ENCODE results near the gene DOK7. TPM values are rescaled to one million over a fixed set of nuclear protein-coding genes. Genes with fewer than 3 reads are reported as not detected.

DOK7 gene
- total and polyA plus RNA-seq, 4 donors, result 0.13 to 0.84 (median 0.46) TPM

DNA sequence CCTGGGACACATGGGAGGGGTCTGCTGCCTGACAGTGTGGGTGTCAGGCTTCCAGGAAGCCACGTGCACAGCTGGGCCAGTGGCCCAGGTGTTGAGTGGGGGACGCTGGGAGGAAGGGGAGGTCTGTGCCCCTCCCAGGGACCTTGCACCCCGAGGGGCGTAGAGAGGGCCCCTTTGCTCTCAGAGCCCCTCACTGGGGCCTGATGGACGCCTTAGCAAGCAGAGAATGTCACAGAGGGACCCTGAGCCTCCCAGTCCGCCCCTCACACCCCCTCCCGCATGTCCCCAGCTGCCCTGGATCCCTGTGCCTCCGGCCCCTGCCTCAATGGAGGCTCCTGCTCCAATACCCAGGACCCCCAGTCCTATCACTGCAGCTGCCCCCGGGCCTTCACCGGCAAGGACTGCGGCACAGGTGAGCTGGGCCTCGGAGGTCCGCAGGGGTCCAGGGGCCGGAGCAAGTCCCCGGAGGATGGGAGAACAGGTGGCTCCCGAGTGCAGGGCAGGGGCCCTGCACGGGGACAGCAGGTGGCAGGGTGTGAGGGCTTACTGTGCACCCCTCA lies 19.3 kb upstream of the DOK7 start:
- H3K9ac ChIP-seq (ENCODE audit: low read depth in 1 of 2, low read length in 2 of 2), result peak overlapping the region in 1 of 2 donors; percentile 35
- WGBS, result 70% methylated on average over 17 of the region's 17 CpGs
- TF ChIP-seq FOXA2 (IDR thresholded peaks at IDR 0.05), result no peak
- TF ChIP-seq, protein P1, sequence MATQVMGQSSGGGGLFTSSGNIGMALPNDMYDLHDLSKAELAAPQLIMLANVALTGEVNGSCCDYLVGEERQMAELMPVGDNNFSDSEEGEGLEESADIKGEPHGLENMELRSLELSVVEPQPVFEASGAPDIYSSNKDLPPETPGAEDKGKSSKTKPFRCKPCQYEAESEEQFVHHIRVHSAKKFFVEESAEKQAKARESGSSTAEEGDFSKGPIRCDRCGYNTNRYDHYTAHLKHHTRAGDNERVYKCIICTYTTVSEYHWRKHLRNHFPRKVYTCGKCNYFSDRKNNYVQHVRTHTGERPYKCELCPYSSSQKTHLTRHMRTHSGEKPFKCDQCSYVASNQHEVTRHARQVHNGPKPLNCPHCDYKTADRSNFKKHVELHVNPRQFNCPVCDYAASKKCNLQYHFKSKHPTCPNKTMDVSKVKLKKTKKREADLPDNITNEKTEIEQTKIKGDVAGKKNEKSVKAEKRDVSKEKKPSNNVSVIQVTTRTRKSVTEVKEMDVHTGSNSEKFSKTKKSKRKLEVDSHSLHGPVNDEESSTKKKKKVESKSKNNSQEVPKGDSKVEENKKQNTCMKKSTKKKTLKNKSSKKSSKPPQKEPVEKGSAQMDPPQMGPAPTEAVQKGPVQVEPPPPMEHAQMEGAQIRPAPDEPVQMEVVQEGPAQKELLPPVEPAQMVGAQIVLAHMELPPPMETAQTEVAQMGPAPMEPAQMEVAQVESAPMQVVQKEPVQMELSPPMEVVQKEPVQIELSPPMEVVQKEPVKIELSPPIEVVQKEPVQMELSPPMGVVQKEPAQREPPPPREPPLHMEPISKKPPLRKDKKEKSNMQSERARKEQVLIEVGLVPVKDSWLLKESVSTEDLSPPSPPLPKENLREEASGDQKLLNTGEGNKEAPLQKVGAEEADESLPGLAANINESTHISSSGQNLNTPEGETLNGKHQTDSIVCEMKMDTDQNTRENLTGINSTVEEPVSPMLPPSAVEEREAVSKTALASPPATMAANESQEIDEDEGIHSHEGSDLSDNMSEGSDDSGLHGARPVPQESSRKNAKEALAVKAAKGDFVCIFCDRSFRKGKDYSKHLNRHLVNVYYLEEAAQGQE (IDR thresholded peaks at IDR 0.05), result no peak
- TF ChIP-seq HNF4G (IDR thresholded peaks at IDR 0.05), result no peak
- no peak for TF ChIP-seq RAD21 (IDR thresholded peaks at IDR 0.05)
- TF ChIP-seq, protein P2, sequence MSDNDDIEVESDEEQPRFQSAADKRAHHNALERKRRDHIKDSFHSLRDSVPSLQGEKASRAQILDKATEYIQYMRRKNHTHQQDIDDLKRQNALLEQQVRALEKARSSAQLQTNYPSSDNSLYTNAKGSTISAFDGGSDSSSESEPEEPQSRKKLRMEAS (IDR thresholded peaks at IDR 0.05), result no peak
- TF ChIP-seq EGR1 (IDR thresholded peaks at IDR 0.05; ENCODE audit: low read depth in 2 of 2), result no peak
- TF ChIP-seq, protein P3, sequence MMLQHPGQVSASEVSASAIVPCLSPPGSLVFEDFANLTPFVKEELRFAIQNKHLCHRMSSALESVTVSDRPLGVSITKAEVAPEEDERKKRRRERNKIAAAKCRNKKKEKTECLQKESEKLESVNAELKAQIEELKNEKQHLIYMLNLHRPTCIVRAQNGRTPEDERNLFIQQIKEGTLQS (IDR thresholded peaks at IDR 0.05), result no peak
- no peak for TF ChIP-seq YY1 (IDR thresholded peaks at IDR 0.05)
- TF ChIP-seq TAF1 (conservative IDR thresholded peaks at IDR 0.05), result no peak
- DNase-seq (ENCODE audit: low spot score), result no peak
- no peaks in the 10 kb centered on the region for H3K27me3 ChIP-seq (ENCODE audit: control insufficient read depth in 4 of 4, insufficient read depth in 4 of 4, low read length in 3 of 4)
- peaks cover 0 to 21% (median 8%) of the 10 kb centered on the region in 4 donors for H3K36me3 ChIP-seq (ENCODE audit: control insufficient read depth in 4 of 4, insufficient read depth in 3 of 4, low read depth in 1 of 4, low read length in 3 of 4)
- H3K9me3 ChIP-seq (ENCODE audit: control insufficient read depth in 4 of 4, low read length in 3 of 4), result no peaks in the 10 kb centered on the region
- peaks cover 6 to 24% (median 14%) of the 10 kb centered on the region in 4 donors for H3K4me1 ChIP-seq (ENCODE audit: control insufficient read depth in 4 of 4, insufficient read depth in 4 of 4, low read length in 3 of 4)
- no peak overlapping the region for H3K4me3 ChIP-seq (ENCODE audit: low read depth in 1 of 3, low read length in 3 of 3)
- H3K27ac ChIP-seq (ENCODE audit: low read depth in 1 of 2, low read length in 2 of 2), result no peak overlapping the region

DNA sequence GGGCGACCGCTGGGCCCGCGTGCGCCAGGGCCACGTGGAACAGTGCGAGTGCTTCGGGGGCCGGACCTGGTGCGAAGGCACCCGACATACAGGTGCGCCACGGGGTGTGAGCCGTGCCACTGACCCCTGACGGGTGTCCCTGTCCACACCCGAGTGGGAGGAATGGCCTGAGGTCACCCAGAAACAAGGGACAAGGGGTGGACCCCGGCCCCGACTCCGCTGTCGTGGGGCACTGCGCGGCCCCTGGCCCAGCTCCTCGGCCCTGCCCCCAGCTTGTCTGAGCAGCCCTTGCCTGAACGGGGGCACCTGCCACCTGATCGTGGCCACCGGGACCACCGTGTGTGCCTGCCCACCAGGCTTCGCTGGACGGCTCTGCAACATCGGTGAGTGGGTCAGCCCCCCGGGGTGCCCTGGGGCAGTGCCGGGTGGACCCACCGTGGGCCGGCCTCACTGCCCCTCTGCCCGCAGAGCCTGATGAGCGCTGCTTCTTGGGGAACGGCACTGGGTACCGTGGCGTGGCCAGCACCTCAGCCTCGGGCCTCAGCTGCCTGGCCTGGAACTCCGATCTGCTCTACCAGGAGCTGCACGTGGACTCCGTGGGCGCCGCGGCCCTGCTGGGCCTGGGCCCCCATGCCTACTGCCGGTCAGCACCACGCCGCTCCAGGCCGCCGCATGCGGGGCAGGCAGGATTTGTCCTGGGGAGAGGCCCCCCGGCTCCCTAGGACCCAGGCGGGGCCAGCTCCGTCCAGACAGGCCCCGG lies 18.6 kb upstream of the DOK7 start:
- Histone ChIP-seq H3K9ac (ENCODE audit: low read depth in 1 of 2, low read length in 2 of 2) (no peak overlapping the region), H3K36me3 (ENCODE audit: control insufficient read depth in 4 of 4, insufficient read depth in 3 of 4, low read depth in 1 of 4, low read length in 3 of 4) (peaks cover 0 to 21% (median 8%) of the 10 kb centered on the region in 4 donors), H3K27me3 (ENCODE audit: control insufficient read depth in 4 of 4, insufficient read depth in 4 of 4, low read length in 3 of 4) (no peaks in the 10 kb centered on the region), H3K27ac (ENCODE audit: low read depth in 1 of 2, low read length in 2 of 2) (no peak overlapping the region), H3K9me3 (ENCODE audit: control insufficient read depth in 4 of 4, low read length in 3 of 4) (no peaks in the 10 kb centered on the region), H3K4me3 (ENCODE audit: low read depth in 1 of 3, low read length in 3 of 3) (no peak overlapping the region), H3K4me1 (ENCODE audit: control insufficient read depth in 4 of 4, insufficient read depth in 4 of 4, low read length in 3 of 4) (peaks cover 6 to 24% (median 14%) of the 10 kb centered on the region in 4 donors)
- WGBS, result 90% methylated on average over 56 of the region's 56 CpGs
- DNase-seq (ENCODE audit: low spot score), result no peak
- no peak for TF ChIP-seq RXRA (IDR thresholded peaks at IDR 0.05)

DNA sequence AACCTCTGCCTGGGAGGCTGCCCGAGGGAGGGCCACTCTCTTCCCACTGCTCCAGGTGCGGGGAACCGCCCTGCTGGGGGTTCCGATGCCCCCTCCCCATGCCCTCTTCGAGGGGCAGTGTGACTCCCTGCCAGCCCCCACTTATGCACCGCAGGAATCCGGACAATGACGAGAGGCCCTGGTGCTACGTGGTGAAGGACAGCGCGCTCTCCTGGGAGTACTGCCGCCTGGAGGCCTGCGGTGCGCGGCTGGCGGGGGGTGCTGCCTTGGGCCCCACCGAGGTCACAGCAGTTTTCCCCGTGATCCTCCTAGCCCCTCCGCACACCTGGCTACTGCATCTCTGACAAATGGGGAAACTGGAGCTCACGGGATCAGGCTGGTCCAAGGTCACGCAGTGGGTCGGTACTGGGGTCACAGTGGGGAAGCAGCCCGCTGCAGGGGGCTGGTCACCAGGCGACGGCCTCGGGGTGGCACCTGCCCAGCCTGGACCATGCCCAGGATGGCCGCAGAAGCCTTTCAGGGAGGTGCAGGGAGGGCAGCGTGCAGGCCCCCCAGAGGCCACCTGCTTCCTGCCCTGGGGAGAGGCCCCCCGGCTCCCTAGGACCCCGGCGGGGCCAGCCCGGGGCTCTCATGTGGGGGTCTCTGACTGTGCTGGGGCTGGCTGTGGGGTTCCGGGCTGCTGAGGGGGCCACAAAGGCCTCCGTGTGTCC lies 17.8 kb upstream of the DOK7 start:
- H3K36me3 ChIP-seq (ENCODE audit: control insufficient read depth in 4 of 4, insufficient read depth in 3 of 4, low read depth in 1 of 4, low read length in 3 of 4), result peaks cover 0 to 21% (median 8%) of the 10 kb centered on the region in 4 donors
- H3K4me1 ChIP-seq (ENCODE audit: control insufficient read depth in 4 of 4, insufficient read depth in 4 of 4, low read length in 3 of 4), result peaks cover 6 to 24% (median 14%) of the 10 kb centered on the region in 4 donors
- H3K9me3 ChIP-seq (ENCODE audit: control insufficient read depth in 4 of 4, low read length in 3 of 4), result no peaks in the 10 kb centered on the region
- DNase-seq (ENCODE audit: low spot score), result no peak
- H3K9ac ChIP-seq (ENCODE audit: low read depth in 1 of 2, low read length in 2 of 2), result no peak overlapping the region
- no peak overlapping the region for H3K4me3 ChIP-seq (ENCODE audit: low read depth in 1 of 3, low read length in 3 of 3)
- 92% methylated on average over 34 of the region's 34 CpGs for WGBS
- H3K27me3 ChIP-seq (ENCODE audit: control insufficient read depth in 4 of 4, insufficient read depth in 4 of 4, low read length in 3 of 4), result no peaks in the 10 kb centered on the region
- H3K27ac ChIP-seq (ENCODE audit: low read depth in 1 of 2, low read length in 2 of 2), result no peak overlapping the region
- TF ChIP-seq SP1 (IDR thresholded peaks at IDR 0.05) (no peak), GABPA (IDR thresholded peaks at IDR 0.05 in 1 of 2, conservative IDR thresholded peaks at IDR 0.05 in 1 of 2) (no peak), HNF4A (conservative IDR thresholded peaks at IDR 0.05) (no peak), YY1 (IDR thresholded peaks at IDR 0.05) (no peak), FOXA1 (IDR thresholded peaks at IDR 0.05) (no peak), RAD21 (IDR thresholded peaks at IDR 0.05) (no peak)
- TF ChIP-seq, protein P1 (IDR thresholded peaks at IDR 0.05), result no peak
- TF ChIP-seq, protein P3 (IDR thresholded peaks at IDR 0.05), result no peak
- TF ChIP-seq, protein P4, sequence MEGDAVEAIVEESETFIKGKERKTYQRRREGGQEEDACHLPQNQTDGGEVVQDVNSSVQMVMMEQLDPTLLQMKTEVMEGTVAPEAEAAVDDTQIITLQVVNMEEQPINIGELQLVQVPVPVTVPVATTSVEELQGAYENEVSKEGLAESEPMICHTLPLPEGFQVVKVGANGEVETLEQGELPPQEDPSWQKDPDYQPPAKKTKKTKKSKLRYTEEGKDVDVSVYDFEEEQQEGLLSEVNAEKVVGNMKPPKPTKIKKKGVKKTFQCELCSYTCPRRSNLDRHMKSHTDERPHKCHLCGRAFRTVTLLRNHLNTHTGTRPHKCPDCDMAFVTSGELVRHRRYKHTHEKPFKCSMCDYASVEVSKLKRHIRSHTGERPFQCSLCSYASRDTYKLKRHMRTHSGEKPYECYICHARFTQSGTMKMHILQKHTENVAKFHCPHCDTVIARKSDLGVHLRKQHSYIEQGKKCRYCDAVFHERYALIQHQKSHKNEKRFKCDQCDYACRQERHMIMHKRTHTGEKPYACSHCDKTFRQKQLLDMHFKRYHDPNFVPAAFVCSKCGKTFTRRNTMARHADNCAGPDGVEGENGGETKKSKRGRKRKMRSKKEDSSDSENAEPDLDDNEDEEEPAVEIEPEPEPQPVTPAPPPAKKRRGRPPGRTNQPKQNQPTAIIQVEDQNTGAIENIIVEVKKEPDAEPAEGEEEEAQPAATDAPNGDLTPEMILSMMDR (IDR thresholded peaks at IDR 0.05; ENCODE audit: low read depth, low read length, missing input control), result no peak
